ENCODE measurements around the gene AURKA.

The AURKA gene

DNA sequence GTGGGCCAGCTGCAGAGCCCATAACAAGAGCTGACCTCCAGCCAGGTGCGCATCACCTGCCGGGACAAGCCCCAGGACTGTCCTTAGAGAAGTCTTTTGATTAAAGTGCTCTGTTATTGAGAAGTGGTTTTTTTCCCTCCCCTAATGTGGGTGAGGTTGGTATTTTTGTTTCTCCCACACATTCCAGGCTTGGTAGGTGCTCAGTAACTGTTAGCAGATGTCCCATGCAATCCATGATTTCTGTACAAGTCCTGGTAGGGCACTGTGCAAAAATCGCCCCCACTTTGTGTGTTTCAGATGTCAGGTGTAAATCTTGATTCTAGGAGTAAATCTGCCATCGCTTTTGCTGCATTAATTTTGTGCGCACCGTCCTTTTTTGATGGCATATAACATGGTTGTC lies 28.5 kb downstream of the AURKA start:
- H3K27me3 ChIP-seq: no peaks in the 10 kb centered on the region
- H4K20me1 ChIP-seq: no peaks in the 10 kb centered on the region
- H3K9me3 ChIP-seq: no peaks in the 10 kb centered on the region
- H3K27ac ChIP-seq: no peak overlapping the region
- H3K36me3 ChIP-seq: peaks cover 29% of the 10 kb centered on the region
- H3K4me2 ChIP-seq: no peak overlapping the region
- TF ChIP-seq Cebpa-rat (IDR thresholded peaks at IDR 0.05): no peak
- H3K9ac ChIP-seq: no peak overlapping the region
- H3K4me1 ChIP-seq: peaks cover 15% of the 10 kb centered on the region
- no peak overlapping the region for H3K4me3 ChIP-seq

GRCh38 chr20:56362833-56363413 lies 29.1 kb downstream of the AURKA start:
- Histone ChIP-seq H3K36me3 (peaks cover 23% of the 10 kb centered on the region), H3K27me3 (no peaks in the 10 kb centered on the region), H3K27ac (no peak overlapping the region), H4K20me1 (no peaks in the 10 kb centered on the region), H3K9me3 (no peaks in the 10 kb centered on the region), H3K4me2 (no peak overlapping the region), H3K4me3 (no peak overlapping the region), H3K4me1 (peaks cover 15% of the 10 kb centered on the region), H3K9ac (no peak overlapping the region)
- no peak for TF ChIP-seq Cebpa-rat (IDR thresholded peaks at IDR 0.05)

- no peak overlapping the region for H3K4me3 ChIP-seq
- H3K4me1 ChIP-seq: peaks cover 15% of the 10 kb centered on the region
- H3K4me2 ChIP-seq: no peak overlapping the region
- no peak for TF ChIP-seq Cebpa-rat (IDR thresholded peaks at IDR 0.05)
- H3K9me3 ChIP-seq: no peaks in the 10 kb centered on the region
- H3K36me3 ChIP-seq: 0 out of 2 replicates have a peak, but pooled peaks cover 13% of the 10 kb centered on the region
- H3K27ac ChIP-seq: no peak overlapping the region
- H4K20me1 ChIP-seq: no peaks in the 10 kb centered on the region
- no peak overlapping the region for H3K9ac ChIP-seq
- H3K27me3 ChIP-seq: no peaks in the 10 kb centered on the region
These were observed 30.1 kb downstream of the AURKA start for GRCh38 chr20:56361900-56362299.

- H4K20me1 ChIP-seq: no peaks in the 10 kb centered on the region
- no peak overlapping the region for H3K9ac ChIP-seq
- H3K36me3 ChIP-seq: 0 out of 2 replicates have a peak, but pooled peaks cover 8% of the 10 kb centered on the region
- peaks cover 19% of the 10 kb centered on the region for H3K4me1 ChIP-seq
- H3K9me3 ChIP-seq: no peaks in the 10 kb centered on the region
- no peak overlapping the region for H3K4me3 ChIP-seq
- no peak overlapping the region for H3K4me2 ChIP-seq
- H3K27ac ChIP-seq: no peak overlapping the region
- H3K27me3 ChIP-seq: no peaks in the 10 kb centered on the region
- no peak for TF ChIP-seq Cebpa-rat (IDR thresholded peaks at IDR 0.05)
These were observed 31.2 kb downstream of the AURKA start for GRCh38 chr20:56360908-56361205.

GRCh38 chr20:56360133-56360907 lies 31.7 kb downstream of the AURKA start:
- 0 out of 2 replicates have a peak, but pooled peaks cover 2% of the 10 kb centered on the region for H3K36me3 ChIP-seq
- H3K4me1 ChIP-seq: peaks cover 22% of the 10 kb centered on the region
- no peaks in the 10 kb centered on the region for H3K27me3 ChIP-seq
- TF ChIP-seq Cebpa-rat (IDR thresholded peaks at IDR 0.05): no peak
- no peak overlapping the region for H3K4me3 ChIP-seq
- no peaks in the 10 kb centered on the region for H3K9me3 ChIP-seq
- no peak overlapping the region for H3K9ac ChIP-seq
- H3K27ac ChIP-seq: no peak overlapping the region
- no peaks in the 10 kb centered on the region for H4K20me1 ChIP-seq
- peak overlapping the region; percentile 98 for H3K4me2 ChIP-seq

DNA sequence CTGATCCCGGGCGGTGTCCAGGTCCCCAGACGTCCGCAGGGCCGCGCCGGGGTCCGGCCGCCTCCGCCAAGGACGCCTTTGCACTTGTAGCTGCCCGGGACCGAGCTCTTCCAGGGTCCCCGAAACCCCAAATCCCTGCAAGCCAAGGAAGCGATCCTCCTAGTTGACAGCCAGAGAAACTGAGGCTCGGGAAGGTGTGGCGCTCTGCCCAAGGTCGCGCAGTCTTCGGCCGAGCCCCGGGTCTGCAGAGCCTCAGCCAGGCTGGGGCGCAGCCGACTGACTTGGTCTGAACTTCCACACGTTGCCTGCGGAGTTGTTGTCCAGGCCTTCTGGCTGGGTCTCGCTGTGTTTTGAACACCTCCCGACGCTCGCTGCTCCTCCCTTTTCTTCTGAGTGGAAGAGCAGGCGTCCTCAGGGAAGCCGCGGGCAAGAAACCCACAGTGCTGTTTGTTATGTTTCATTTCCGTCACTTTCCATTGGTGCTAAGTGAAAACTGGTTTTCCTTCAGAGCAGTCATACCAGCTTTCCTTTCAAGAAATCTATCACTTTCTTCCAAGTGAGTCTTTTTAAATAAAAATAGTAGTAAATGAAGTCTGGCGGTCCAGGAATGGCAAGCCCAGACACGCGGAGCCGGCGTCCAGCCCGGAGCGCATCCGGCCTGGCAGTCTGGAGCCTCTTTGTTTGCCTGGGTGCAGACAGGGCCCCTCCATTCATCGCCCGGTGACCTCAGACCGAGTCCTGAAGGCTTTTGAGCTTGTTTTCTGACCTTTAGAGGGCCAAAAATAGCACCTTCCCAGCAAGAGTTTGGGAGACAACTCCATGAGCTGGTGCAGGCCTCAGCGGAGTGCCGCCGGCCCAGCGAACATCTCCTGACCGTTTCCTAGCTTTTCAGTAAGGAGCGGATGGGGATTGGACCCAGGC lies 32.5 kb downstream of the AURKA start:
- no peaks in the 10 kb centered on the region for H4K20me1 ChIP-seq
- H3K4me1 ChIP-seq: peaks cover 22% of the 10 kb centered on the region
- no peaks in the 10 kb centered on the region for H3K36me3 ChIP-seq
- H3K9ac ChIP-seq: peak overlapping the region; percentile 80
- peak overlapping the region; percentile 61 for H3K27ac ChIP-seq
- peak overlapping the region; percentile 98 for H3K4me2 ChIP-seq
- TF ChIP-seq Cebpa-rat (IDR thresholded peaks at IDR 0.05): no peak
- no peaks in the 10 kb centered on the region for H3K27me3 ChIP-seq
- H3K9me3 ChIP-seq: no peaks in the 10 kb centered on the region
- peak overlapping the region; percentile 82 for H3K4me3 ChIP-seq

DNA sequence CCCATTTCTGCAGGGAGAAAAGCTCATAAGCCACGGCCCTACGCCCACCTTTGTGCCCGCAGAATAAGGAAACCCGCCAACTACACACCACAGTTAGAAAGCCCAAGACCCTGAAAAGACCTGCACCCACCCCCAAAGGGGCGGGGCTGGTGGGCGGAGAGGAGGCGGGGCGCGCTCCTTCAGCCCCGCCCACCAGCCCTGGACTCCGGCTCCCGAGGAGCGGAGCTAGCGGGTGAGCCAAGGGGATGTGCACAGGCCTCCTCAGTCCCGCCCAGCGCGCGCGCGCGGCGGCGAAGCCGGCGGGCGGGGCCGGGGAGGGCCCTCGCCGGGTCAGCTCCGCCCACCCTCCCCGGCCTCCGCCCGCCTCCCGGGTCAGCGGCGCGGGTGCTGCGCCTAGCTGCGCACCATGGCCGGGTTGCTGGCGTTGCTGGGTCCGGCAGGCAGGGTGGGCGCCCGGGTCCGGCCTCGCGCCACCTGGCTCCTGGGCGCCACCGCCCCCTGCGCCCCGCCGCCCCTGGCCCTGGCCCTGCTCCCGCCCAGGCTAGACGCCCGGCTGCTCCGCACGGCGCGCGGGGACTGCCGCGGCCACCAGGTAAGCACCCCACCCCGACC lies 33.3 kb downstream of the AURKA start, which contains the start of gene FAM210B:
Gene FAM210B (plus strand): TSS at position 375 of the 612 bp plus-strand sequence. CDS start 32 bp downstream, at position 407.
- H3K4me1 ChIP-seq: peaks cover 22% of the 10 kb centered on the region
- H3K9ac ChIP-seq: peak within 1 kb of the TSS; percentile 80
- peak within 1 kb of the TSS; percentile 82 for H3K4me3 ChIP-seq
- H3K27ac ChIP-seq: peak within 1 kb of the TSS; percentile 61
- H4K20me1 ChIP-seq: no peaks in the 10 kb centered on the region
- no peaks in the 10 kb centered on the region for H3K27me3 ChIP-seq
- no peaks in the 10 kb centered on the region for H3K9me3 ChIP-seq
- H3K36me3 ChIP-seq: no peaks in the 10 kb centered on the region
- H3K4me2 ChIP-seq: peak within 1 kb of the TSS; percentile 98
- no peak for TF ChIP-seq Cebpa-rat (IDR thresholded peaks at IDR 0.05)

DNA sequence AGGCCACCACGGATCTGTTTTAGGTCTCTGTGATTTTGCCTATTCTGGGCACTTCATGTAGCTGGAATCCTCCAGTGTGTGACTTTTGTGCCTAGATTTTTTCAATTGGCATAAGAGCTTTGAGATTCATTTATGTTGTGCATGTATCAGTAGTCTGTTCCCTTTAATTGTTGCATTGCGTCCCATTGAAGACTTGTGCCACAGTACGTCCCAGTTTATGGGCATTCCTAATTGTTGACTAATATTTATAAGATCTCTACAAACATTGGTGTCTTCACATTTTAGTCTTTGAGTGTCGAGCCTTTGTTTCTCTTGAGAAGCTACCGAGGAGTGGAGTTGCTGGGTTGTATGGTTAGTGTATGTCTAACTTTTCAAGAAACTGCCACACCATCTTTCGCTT lies 33.9 kb downstream of the AURKA start:
- no peak for TF ChIP-seq Cebpa-rat (IDR thresholded peaks at IDR 0.05)
- H3K4me2 ChIP-seq: peak overlapping the region; percentile 98
- no peak overlapping the region for H3K9ac ChIP-seq
- no peaks in the 10 kb centered on the region for H3K36me3 ChIP-seq
- no peaks in the 10 kb centered on the region for H4K20me1 ChIP-seq
- H3K9me3 ChIP-seq: no peaks in the 10 kb centered on the region
- no peak overlapping the region for H3K27ac ChIP-seq
- no peaks in the 10 kb centered on the region for H3K27me3 ChIP-seq
- no peak overlapping the region for H3K4me3 ChIP-seq
- H3K4me1 ChIP-seq: peaks cover 22% of the 10 kb centered on the region

DNA sequence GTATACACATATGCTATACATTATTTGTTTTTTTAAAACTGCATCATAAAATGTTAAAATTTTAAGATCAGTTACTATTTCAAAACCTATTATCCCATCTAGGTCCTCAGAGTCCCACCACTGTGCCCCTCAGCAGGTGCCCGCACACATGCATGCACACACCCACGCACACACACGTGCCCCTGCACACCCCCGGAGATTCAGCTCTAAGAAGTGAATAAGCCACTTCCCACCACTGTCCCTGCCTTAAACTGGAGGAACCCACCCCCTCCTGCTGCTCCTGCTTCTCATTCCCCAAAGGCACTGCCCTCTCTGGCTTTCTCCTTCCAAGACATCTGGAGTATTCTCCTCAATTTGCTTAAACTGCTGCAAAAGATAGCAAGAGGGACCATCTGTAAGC lies 38.7 kb downstream of the AURKA start:
- Histone ChIP-seq H3K27ac (no peak overlapping the region), H3K4me1 (peaks cover 7% of the 10 kb centered on the region; the same call in 1 of the 2 replicates), H3K4me2 (no peak overlapping the region), H3K9ac (no peak overlapping the region), H4K20me1 (no peaks in the 10 kb centered on the region), H3K36me3 (no peaks in the 10 kb centered on the region), H3K9me3 (no peaks in the 10 kb centered on the region), H3K27me3 (no peaks in the 10 kb centered on the region), H3K4me3 (no peak overlapping the region)
- no peak for TF ChIP-seq Cebpa-rat (IDR thresholded peaks at IDR 0.05)

Data from BLaER1 (cell line).